ENCODE results near the gene PAQR8.

GRCh38 chr6:52407467-52407866, 45.5 kb downstream of the PAQR8 start:
- TF ChIP-seq CTCF (conservative IDR thresholded peaks at IDR 0.05; ENCODE audit: low read depth, low read length) = peak; percentile 64
- TF ChIP-seq SMC3 (IDR thresholded peaks at IDR 0.05; ENCODE audit: low read depth, low read length) = peak; percentile 76
- no peak for TF ChIP-seq POLR2A (IDR thresholded peaks at IDR 0.05; ENCODE audit: low read depth, low read length)
- TF ChIP-seq RAD21 (IDR thresholded peaks at IDR 0.05; ENCODE audit: low read length) = peak; percentile 74
- TF ChIP-seq ELK1 (IDR thresholded peaks at IDR 0.05; ENCODE audit: borderline replicate concordance, low read depth, low read length) = no peak
- no peak for TF ChIP-seq NFE2L2 (IDR thresholded peaks at IDR 0.05; ENCODE audit: low read depth, low read length)
- TF ChIP-seq CHD1 (IDR thresholded peaks at IDR 0.05; ENCODE audit: low read depth, low read length) = no peak
- TF ChIP-seq CEBPB (IDR thresholded peaks at IDR 0.05; ENCODE audit: low read depth, low read length) = no peak
- TF ChIP-seq RFX5 (IDR thresholded peaks at IDR 0.05; ENCODE audit: low read depth, low read length) = no peak
- TF ChIP-seq RCOR1 (IDR thresholded peaks at IDR 0.05; ENCODE audit: insufficient replicate concordance, low read length) = no peak
